Prostate gland (tissue), 2 donors: ENCODE results near the gene DNAH8. TPM values are rescaled to one million over a fixed set of nuclear protein-coding genes. Genes with fewer than 3 reads are reported as not detected.

Source experiments
- DNase-seq: peaks from one replicate; pipeline ENCODE4 v3.0.0-alpha.2; 2019; ENCODE audit warnings: low spot score
- H3K27ac ChIP-seq, 2 donors: fragments of 200-600 bp; sonication (generic); 2 replicates each; pipeline ENCODE4 v1.5.1; 2017 to 2019
- H3K27me3 ChIP-seq: fragments of 200-600 bp; sonication (generic); replicated peaks from 2 replicates; pipeline ENCODE4 v1.5.1; 2019; ENCODE audit not compliant: insufficient read depth
- H3K36me3 ChIP-seq, 2 donors: fragments of 200-600 bp; sonication (generic); 1 replicate in 1 of 2; 2 replicates in 1 of 2; pipeline versions ENCODE4 v1.5.1 to v1.8.1; 2017 to 2019
- H3K4me1 ChIP-seq: fragments of 200-600 bp; sonication (generic); replicated peaks from 2 replicates; pipeline ENCODE4 v1.5.1; 2019
- H3K4me3 ChIP-seq, 2 donors: fragments of 200-600 bp; sonication (generic); 2 replicates each; pipeline ENCODE4 v1.5.1; 2017 to 2019
- H3K9me3 ChIP-seq: fragments of 200-600 bp; sonication (generic); 2 replicates; pipeline ENCODE4 v1.5.1; 2017
- CTCF ChIP-seq, 4 experiments: fragments of 200-600 bp in 2 of 4; fragments of 450-650 bp in 2 of 4; sonication (generic) in 2 of 4; IDR thresholded peaks; 1 replicate in 3 of 4; 2 replicates in 1 of 4; pipeline ENCODE4 v1.5.1; 2016 to 2019; ENCODE audit warnings: antibody characterized with exemption in 4 of 4, mild to moderate bottlenecking in 2 of 4, moderate library complexity in 2 of 4
- POLR2A ChIP-seq: fragments of 450-650 bp; IDR thresholded peaks from one replicate; pipeline ENCODE4 v1.6.1; 2016; ENCODE audit warnings: antibody characterized with exemption, mild to moderate bottlenecking
- POLR2AphosphoS5 ChIP-seq: sonication (generic); formaldehyde crosslinking; IDR thresholded peaks from one replicate; pipeline ENCODE4 v1.6.1; 2017; ENCODE audit warnings: antibody characterized with exemption
- WGBS: methylation state at CpG from one replicate; pipeline ENCODE4 v1.1.5; 2018; 5-methylcytosine and 5-hydroxymethylcytosine counted together
- intact Hi-C: fragments of 100-400 bp; cut with DNase I; formaldehyde crosslinking; loops from one replicate; pipeline ENCODE4 v1.14.2; 2022
- total RNA-seq, 2 donors: library from RNA; depleted of rRNA; stranded (reverse); fragments of >200 nt; gene quantifications; one replicate each; pipeline ENCODE4 v1.1.0, GENCODE V29; 2016

Gene DNAH8
- total RNA-seq, 2 donors from 2014 or later = 0.36 to 3.6 TPM

GRCh38 chr6:38982470-38982869 is 267.4 kb downstream of the DNAH8 start:
- Histone ChIP-seq H3K9me3 (no peaks in the 10 kb centered on the region), H3K4me1 (no peaks in the 10 kb centered on the region), H3K36me3 (no peaks in the 10 kb centered on the region), H3K4me3 (no peak overlapping the region), H3K27me3 (peaks cover 2% of the 10 kb centered on the region), H3K27ac (no peak overlapping the region)
- intact Hi-C loops = no loop called here
- 54% methylated on average over 2 of the region's 2 CpGs for WGBS
- TF ChIP-seq POLR2A = no peak
- TF ChIP-seq POLR2AphosphoS5 = no peak
- TF ChIP-seq CTCF (IDR thresholded peaks at IDR 0.05) = no peak
- DNase-seq = no peak

- Histone ChIP-seq H3K36me3 (no peaks in the 10 kb centered on the region), H3K27me3 (peaks cover 2% of the 10 kb centered on the region), H3K9me3 (no peaks in the 10 kb centered on the region), H3K4me3 (no peak overlapping the region), H3K4me1 (no peaks in the 10 kb centered on the region), H3K27ac (no peak overlapping the region)
- DNase-seq = no peak
- 88% methylated on average over 3 of the region's 3 CpGs for WGBS
- intact Hi-C loops = no loop called here
- TF ChIP-seq POLR2A = no peak
Measured at GRCh38 chr6:38984723-38985122, 269.6 kb downstream of the DNAH8 start.

GRCh38 chr6:38985839-38986238 is 270.7 kb downstream of the DNAH8 start:
- intact Hi-C loops = no loop called here
- Histone ChIP-seq H3K27ac (no peak overlapping the region), H3K36me3 (no peaks in the 10 kb centered on the region), H3K27me3 (no peaks in the 10 kb centered on the region), H3K4me3 (no peak overlapping the region), H3K9me3 (no peaks in the 10 kb centered on the region), H3K4me1 (no peaks in the 10 kb centered on the region)
- TF ChIP-seq CTCF (IDR thresholded peaks at IDR 0.05) = no peak
- no peak for TF ChIP-seq POLR2A
- no peak for TF ChIP-seq POLR2AphosphoS5
- 97% methylated on average over 3 of the region's 3 CpGs for WGBS
- DNase-seq = no peak

- Histone ChIP-seq H3K9me3 (no peaks in the 10 kb centered on the region), H3K4me1 (no peaks in the 10 kb centered on the region), H3K27me3 (no peaks in the 10 kb centered on the region), H3K4me3 (no peak overlapping the region), H3K36me3 (no peaks in the 10 kb centered on the region), H3K27ac (no peak overlapping the region)
- TF ChIP-seq POLR2A = no peak
- no peak for TF ChIP-seq CTCF (IDR thresholded peaks at IDR 0.05)
- no peak for TF ChIP-seq POLR2AphosphoS5
- no peak for DNase-seq
- intact Hi-C loops = no loop called here
Measured at GRCh38 chr6:38987503-38987902, 272.4 kb downstream of the DNAH8 start.

GRCh38 chr6:38988736-38989449 is 273.8 kb downstream of the DNAH8 start:
- H3K27me3 ChIP-seq = no peaks in the 10 kb centered on the region
- no peaks in the 10 kb centered on the region for H3K36me3 ChIP-seq
- intact Hi-C loops = no loop called here
- whole genome bisulfite sequencing = 46% methylated on average over 8 of the region's 8 CpGs
- H3K9me3 ChIP-seq = no peaks in the 10 kb centered on the region
- no peak overlapping the region for H3K27ac ChIP-seq
- H3K4me1 ChIP-seq = no peaks in the 10 kb centered on the region
- H3K4me3 ChIP-seq = no peak overlapping the region
- no peak for TF ChIP-seq POLR2A
- no peak for TF ChIP-seq CTCF (IDR thresholded peaks at IDR 0.05)
- TF ChIP-seq POLR2AphosphoS5 = no peak
- DNase-seq = no peak
